Activated naive CD8-positive, alpha-beta T cell (primary cell): ENCODE results near the gene SMG6.

ENCODE experiments used
- H3K27ac Mint-ChIP-seq: one replicate; pipeline ENCODE4 v1.8.0; 2021; ENCODE audit warnings: mixed read lengths
- H3K27me3 Mint-ChIP-seq: one replicate; pipeline ENCODE4 v1.8.0; 2021; ENCODE audit warnings: mixed read lengths
- H3K36me3 Mint-ChIP-seq: one replicate; pipeline ENCODE4 v1.8.0; 2021; ENCODE audit warnings: mixed read lengths
- H3K4me1 Mint-ChIP-seq: one replicate; pipeline ENCODE4 v1.8.0; 2021; ENCODE audit warnings: low read depth, mixed read lengths
- H3K4me3 Mint-ChIP-seq: one replicate; pipeline ENCODE4 v1.8.0; 2021; ENCODE audit warnings: mild to moderate bottlenecking, mixed read lengths
- H3K9me3 Mint-ChIP-seq: one replicate; pipeline ENCODE4 v1.8.0; 2021; ENCODE audit warnings: low read depth, mixed read lengths

SMG6 gene

GRCh38 chr17:2057760-2058585, 245.6 kb downstream of the SMG6 start:
- Mint-ChIP-seq H3K9me3 (no peaks in the 10 kb centered on the region), H3K36me3 (peaks cover 12% of the 10 kb centered on the region), H3K4me3 (peak overlapping the region; percentile 51), H3K27me3 (peaks cover 3% of the 10 kb centered on the region), H3K27ac (no peak overlapping the region), H3K4me1 (peaks cover 11% of the 10 kb centered on the region)

- Mint-ChIP-seq H3K27me3 (peaks cover 3% of the 10 kb centered on the region), H3K4me1 (peaks cover 12% of the 10 kb centered on the region), H3K27ac (no peak overlapping the region), H3K4me3 (no peak overlapping the region), H3K9me3 (no peaks in the 10 kb centered on the region), H3K36me3 (peaks cover 10% of the 10 kb centered on the region)
Observed at GRCh38 chr17:2057175-2057759, 246.3 kb downstream of the SMG6 start.

- H3K4me3 Mint-ChIP-seq, result peak overlapping the region; percentile 80
- peaks cover 18% of the 10 kb centered on the region for H3K4me1 Mint-ChIP-seq
- H3K27ac Mint-ChIP-seq, result peak overlapping the region; percentile 34
- peaks cover 6% of the 10 kb centered on the region for H3K36me3 Mint-ChIP-seq
- H3K27me3 Mint-ChIP-seq, result peaks cover 3% of the 10 kb centered on the region
- H3K9me3 Mint-ChIP-seq, result no peaks in the 10 kb centered on the region
Observed at GRCh38 chr17:2056206-2057174, 247.1 kb downstream of the SMG6 start.

- H3K4me3 Mint-ChIP-seq, result peak overlapping the region; percentile 80
- no peak overlapping the region for H3K27ac Mint-ChIP-seq
- peaks cover 3% of the 10 kb centered on the region for H3K27me3 Mint-ChIP-seq
- peaks cover 18% of the 10 kb centered on the region for H3K4me1 Mint-ChIP-seq
- H3K36me3 Mint-ChIP-seq, result peaks cover 4% of the 10 kb centered on the region
- no peaks in the 10 kb centered on the region for H3K9me3 Mint-ChIP-seq
Observed at GRCh38 chr17:2055292-2056205, 248.0 kb downstream of the SMG6 start.

GRCh38 chr17:2054512-2055291, 248.9 kb downstream of the SMG6 start, which contains the start of gene HIC1:
TSS of gene HIC1 (plus strand) at chr17:2055103. CDS start at chr17:2056691, 1,588 bp downstream.
- H3K4me1 Mint-ChIP-seq, result peaks cover 18% of the 10 kb centered on the region
- peak within 1 kb of the TSS; percentile 79 for H3K4me3 Mint-ChIP-seq
- H3K27ac Mint-ChIP-seq, result peak within 1 kb of the TSS; percentile 58
- H3K36me3 Mint-ChIP-seq, result no peaks in the 10 kb centered on the region
- no peaks in the 10 kb centered on the region for H3K9me3 Mint-ChIP-seq
- H3K27me3 Mint-ChIP-seq, result peaks cover 2% of the 10 kb centered on the region

- H3K4me3 Mint-ChIP-seq, result peak overlapping the region; percentile 79
- H3K27ac Mint-ChIP-seq, result peak overlapping the region; percentile 58
- H3K27me3 Mint-ChIP-seq, result no peaks in the 10 kb centered on the region
- no peaks in the 10 kb centered on the region for H3K9me3 Mint-ChIP-seq
- no peaks in the 10 kb centered on the region for H3K36me3 Mint-ChIP-seq
- H3K4me1 Mint-ChIP-seq, result peaks cover 16% of the 10 kb centered on the region
Observed at GRCh38 chr17:2054262-2054511, 249.4 kb downstream of the SMG6 start.

GRCh38 chr17:2053380-2054261, 250.0 kb downstream of the SMG6 start:
- no peaks in the 10 kb centered on the region for H3K27me3 Mint-ChIP-seq
- peak overlapping the region; percentile 79 for H3K4me3 Mint-ChIP-seq
- H3K4me1 Mint-ChIP-seq, result peaks cover 22% of the 10 kb centered on the region
- peak overlapping the region; percentile 41 for H3K27ac Mint-ChIP-seq
- H3K36me3 Mint-ChIP-seq, result no peaks in the 10 kb centered on the region
- no peaks in the 10 kb centered on the region for H3K9me3 Mint-ChIP-seq

- no peaks in the 10 kb centered on the region for H3K27me3 Mint-ChIP-seq
- no peaks in the 10 kb centered on the region for H3K36me3 Mint-ChIP-seq
- H3K27ac Mint-ChIP-seq, result no peak overlapping the region
- peaks cover 24% of the 10 kb centered on the region for H3K4me1 Mint-ChIP-seq
- peak overlapping the region; percentile 54 for H3K4me3 Mint-ChIP-seq
- H3K9me3 Mint-ChIP-seq, result no peaks in the 10 kb centered on the region
Observed at GRCh38 chr17:2051933-2052559, 251.5 kb downstream of the SMG6 start.

- no peaks in the 10 kb centered on the region for H3K27me3 Mint-ChIP-seq
- peak overlapping the region; percentile 54 for H3K4me3 Mint-ChIP-seq
- no peaks in the 10 kb centered on the region for H3K36me3 Mint-ChIP-seq
- no peaks in the 10 kb centered on the region for H3K9me3 Mint-ChIP-seq
- H3K27ac Mint-ChIP-seq, result no peak overlapping the region
- peaks cover 24% of the 10 kb centered on the region for H3K4me1 Mint-ChIP-seq
Observed at GRCh38 chr17:2051061-2051932, 252.3 kb downstream of the SMG6 start.

- no peaks in the 10 kb centered on the region for H3K36me3 Mint-ChIP-seq
- no peaks in the 10 kb centered on the region for H3K9me3 Mint-ChIP-seq
- no peak overlapping the region for H3K4me3 Mint-ChIP-seq
- H3K27me3 Mint-ChIP-seq, result no peaks in the 10 kb centered on the region
- no peak overlapping the region for H3K27ac Mint-ChIP-seq
- peaks cover 24% of the 10 kb centered on the region for H3K4me1 Mint-ChIP-seq
Observed at GRCh38 chr17:2050300-2051060, 253.1 kb downstream of the SMG6 start.
